HCT116 (cell line): ENCODE data around the gene RPL19. TPM values are rescaled to one million over a fixed set of nuclear protein-coding genes. Genes with fewer than 3 reads are reported as not detected.

Experiments used
- ATAC-seq: fragments of 200-7000 bp; cut with Tn5 transposase; 2 replicates; pipeline ENCODE4 v1.9.1; 2020; ENCODE audit warnings: mild to moderate bottlenecking, moderate library complexity
- BruUV-seq: library from RNA; stranded (reverse); fragments of 400-500 nt; replicated peaks from 2 replicates; lab custom pipeline; 2021; lab: Mats Ljungman, UMichigan
- CTCF ChIA-PET: fragments of 300-600 bp; sonication (Branson Sonifier 250); formaldehyde crosslinking; loops from one replicate; lab custom pipeline; 2021; ENCODE audit warnings: antibody characterized with exemption; lab: Charles Lee
- POLR2A ChIA-PET: fragments of 300-600, 350-600 bp; sonication (Branson Sonifier 250); formaldehyde crosslinking; loops from one replicate; lab custom pipeline; 2021; ENCODE audit warnings: antibody characterized with exemption; lab: Charles Lee
- RAD21 ChIA-PET, 2 experiments: fragments of 300-600 bp; sonication (Branson Sonifier 250); formaldehyde crosslinking; loops; one replicate each; lab custom pipeline; 2023; ENCODE audit warnings: low total read pairs in 2 of 2; ENCODE audit not compliant: uncharacterized antibody in 2 of 2, unreplicated experiment in 2 of 2, low non-redundant PET in 1 of 2; lab: Charles Lee
- DNase-seq: peaks from one replicate; pipeline ENCODE4 v3.0.0-alpha.2; 2010; ENCODE audit warnings: low read depth, low spot score
- H2AFZ ChIP-seq: fragments of 200-600 bp; shearing (Covaris generic), sonication (generic); 2 replicates; pipeline ENCODE4 v1.6.1; 2017; ENCODE audit warnings: low read depth, mixed run types, mixed read lengths, antibody characterized with exemption, low read length; ENCODE audit not compliant: poor library complexity, severe bottlenecking
- H3K27ac ChIP-seq: 2 replicates; pipeline ENCODE4 v1.5.1; 2012; ENCODE audit warnings: low read depth, low read length
- H3K27me3 ChIP-seq: fragments of 200-600 bp; sonication (generic); 2 replicates; pipeline ENCODE4 v1.6.1; 2016; ENCODE audit warnings: mixed run types, low read length, mixed read lengths; ENCODE audit not compliant: insufficient read depth
- H3K36me3 ChIP-seq, 2 experiments: fragments of 200-500 bp in 1 of 2; fragments of 200-600 bp in 1 of 2; sonication (Bioruptor generic) in 1 of 2; sonication (generic) in 1 of 2; 2 replicates each; pipeline versions ENCODE4 v1.5.1 to v1.6.1; 2014 to 2016; ENCODE audit warnings: low read length in 2 of 2, inconsistent platforms in 1 of 2, mixed read lengths in 1 of 2, mixed run types in 1 of 2; ENCODE audit not compliant: insufficient read depth in 2 of 2, control insufficient read depth in 1 of 2
- H3K4me1 ChIP-seq, 2 experiments: fragments of 200-600 bp in 1 of 2; sonication (generic) in 1 of 2; 2 replicates each; pipeline versions ENCODE4 v1.5.1 to v1.6.1; 2012 to 2017; ENCODE audit warnings: low read length in 2 of 2, inconsistent platforms in 1 of 2, mild to moderate bottlenecking in 1 of 2, mixed read lengths in 1 of 2, mixed run types in 1 of 2, moderate library complexity in 1 of 2; ENCODE audit not compliant: insufficient read depth in 2 of 2, control insufficient read depth in 1 of 2
- H3K4me2 ChIP-seq: fragments of 200-600 bp; sonication (generic); 2 replicates; pipeline ENCODE4 v1.6.1; 2017; ENCODE audit warnings: mixed run types, low read length, mixed read lengths
- H3K4me3 ChIP-seq, 2 experiments: fragments of 200-600 bp in 1 of 2; sonication (generic) in 1 of 2; replicated peaks in 1 of 2; 2 replicates each; pipeline ENCODE4 v1.5.1; 2011 to 2016; ENCODE audit warnings: low read length in 2 of 2, control low read depth in 1 of 2, low read depth in 1 of 2, mild to moderate bottlenecking in 1 of 2, mixed read lengths in 1 of 2, mixed run types in 1 of 2
- H3K79me2 ChIP-seq: fragments of 200-600 bp; sonication (generic); 2 replicates; pipeline ENCODE4 v1.6.1; 2017; ENCODE audit warnings: mild to moderate bottlenecking, mixed run types, low read length, moderate library complexity, mixed read lengths; ENCODE audit not compliant: insufficient read depth
- H3K9ac ChIP-seq: fragments of 200-600 bp; sonication (generic); 2 replicates; pipeline ENCODE4 v1.6.1; 2016; ENCODE audit warnings: low read length, mixed read lengths
- H3K9me2 ChIP-seq: fragments of 200-600 bp; sonication (generic), shearing (Covaris generic); 2 replicates; pipeline ENCODE4 v1.6.1; 2017; ENCODE audit warnings: mixed run types, mild to moderate bottlenecking, moderate library complexity; ENCODE audit not compliant: insufficient read depth
- H3K9me3 ChIP-seq, 2 experiments: fragments of 200-500 bp in 1 of 2; fragments of 200-600 bp in 1 of 2; sonication (Bioruptor generic) in 1 of 2; sonication (generic) in 1 of 2; 2 replicates each; pipeline ENCODE4 v1.6.1; 2014 to 2017; ENCODE audit warnings: low read length in 2 of 2, mixed read lengths in 2 of 2, inconsistent platforms in 1 of 2, low read depth in 1 of 2, mild to moderate bottlenecking in 1 of 2, mixed run types in 1 of 2, moderate library complexity in 1 of 2; ENCODE audit not compliant: control insufficient read depth in 1 of 2, insufficient read depth in 1 of 2
- H4K20me1 ChIP-seq: fragments of 200-600 bp; sonication (generic), shearing (Covaris generic); 2 replicates; pipeline ENCODE4 v1.6.1; 2017; ENCODE audit warnings: mixed run types, mild to moderate bottlenecking, moderate library complexity; ENCODE audit not compliant: insufficient read depth
- ATF3 ChIP-seq: IDR thresholded peaks from 2 replicates; pipeline ENCODE4 v1.6.1; 2012
- CEBPB ChIP-seq: IDR thresholded peaks from 2 replicates; pipeline ENCODE4 v1.6.1; 2012; ENCODE audit warnings: low read depth
- CTCF ChIP-seq, 3 experiments: fragments of 200-600 bp in 1 of 3; sonication (generic) in 1 of 3; IDR thresholded peaks in 2 of 3; conservative IDR thresholded peaks in 1 of 3; 2 replicates each; pipeline ENCODE4 v1.5.1; 2012 to 2017; ENCODE audit warnings: low read depth in 2 of 3, low read length in 2 of 3, antibody characterized with exemption in 1 of 3, borderline replicate concordance in 1 of 3, control low read depth in 1 of 3, mild to moderate bottlenecking in 1 of 3, mixed read lengths in 1 of 3, mixed run types in 1 of 3, moderate library complexity in 1 of 3; ENCODE audit not compliant: insufficient read depth in 1 of 3
- EGR1 ChIP-seq: IDR thresholded peaks from 2 replicates; pipeline ENCODE4 v1.6.1; 2012; ENCODE audit warnings: low read depth
- ELF1 ChIP-seq: IDR thresholded peaks from 2 replicates; pipeline ENCODE4 v1.6.1; 2012; ENCODE audit warnings: low read depth, borderline replicate concordance
- EZH2phosphoT487 ChIP-seq: fragments of 200-600 bp; IDR thresholded peaks from 2 replicates; pipeline ENCODE4 v1.6.1; 2018; ENCODE audit warnings: antibody characterized with exemption, borderline replicate concordance
- FOSL1 ChIP-seq: IDR thresholded peaks from 2 replicates; pipeline ENCODE4 v1.6.1; 2012; ENCODE audit warnings: low read depth
- JUND ChIP-seq: IDR thresholded peaks from 2 replicates; pipeline ENCODE4 v1.6.1; 2012
- POLR2AphosphoS5 ChIP-seq: IDR thresholded peaks from 2 replicates; pipeline ENCODE4 v1.6.1; 2011; ENCODE audit warnings: mild to moderate bottlenecking, low read depth, low read length, moderate library complexity
- RAD21 ChIP-seq: IDR thresholded peaks from 2 replicates; pipeline ENCODE4 v1.6.1; 2012; ENCODE audit warnings: low read depth, mild to moderate bottlenecking
- SRF ChIP-seq: IDR thresholded peaks from 2 replicates; pipeline ENCODE4 v1.6.1; 2012; ENCODE audit warnings: low read depth
- TCF7L2 ChIP-seq: IDR thresholded peaks from 2 replicates; pipeline ENCODE4 v1.7.0; 2011; ENCODE audit warnings: borderline replicate concordance, inconsistent platforms; ENCODE audit not compliant: insufficient read depth, insufficient read length; ENCODE audit errors: extremely low read depth
- YY1 ChIP-seq: IDR thresholded peaks from 2 replicates; pipeline ENCODE4 v1.6.1; 2011; ENCODE audit warnings: low read length, low read depth, moderate library complexity, mild to moderate bottlenecking; ENCODE audit not compliant: insufficient replicate concordance; ENCODE audit errors: extremely low read depth
- ZBTB33 ChIP-seq: IDR thresholded peaks from 2 replicates; pipeline ENCODE4 v1.6.1; 2011; ENCODE audit warnings: mild to moderate bottlenecking, low read length, moderate library complexity; ENCODE audit not compliant: insufficient replicate concordance; ENCODE audit errors: extremely low read depth
- ZFX ChIP-seq: fragments of 450-650 bp; IDR thresholded peaks from 2 replicates; pipeline ENCODE4 v1.6.1; 2017
- ZNF274 ChIP-seq: fragments of 200-500 bp; sonication (Bioruptor generic); IDR thresholded peaks from 2 replicates; pipeline ENCODE4 v1.6.1; 2014; ENCODE audit warnings: mild to moderate bottlenecking, low read depth, low read length, inconsistent platforms
- intact Hi-C: fragments of 100-400 bp; cut with micrococcal nuclease; formaldehyde crosslinking; loops from 2 replicates; pipeline ENCODE4 v1.10.0; 2022
- total RNA-seq: library from RNA; stranded (reverse); gene quantifications from one replicate; pipeline ENCODE4 v1.2.1, GENCODE V29; 2021; ENCODE audit not compliant: unreplicated experiment

Gene RPL19
- total RNA-seq, 1 experiment from 2014 or later, result 2,276 TPM

- ATAC-seq (no peak), DNase-seq (no peak)
- peaks cover 16 to 34% of the 10 kb centered on the region in 2 experiments for H3K4me1 ChIP-seq
- BruUV-seq, result no TSS peak
- intact Hi-C loops, result loop anchor here (5.0 to 10.0 kb wide), 2 partner anchors 316 to 413 kb away; no protein-coding TSS in a partner anchor
- no peaks in the 10 kb centered on the region for H3K79me2 ChIP-seq
- no peak overlapping the region for H3K4me3 ChIP-seq
- TF ChIP-seq ZNF274, result no peak
- no peak for TF ChIP-seq EZH2phosphoT487
- TF ChIP-seq JUND, result no peak
- no peak for TF ChIP-seq ZFX
- TF ChIP-seq YY1, result no peak
- no peak for TF ChIP-seq ELF1
- TF ChIP-seq POLR2AphosphoS5, result no peak
- TF ChIP-seq CTCF (IDR thresholded peaks at IDR 0.05 in 2 of 3, conservative IDR thresholded peaks at IDR 0.05 in 1 of 3; ENCODE audit: borderline replicate concordance in 1 of 3, insufficient read depth in 1 of 3, low read depth in 2 of 3, low read length in 2 of 3), result no peak
- TF ChIP-seq ZBTB33, result no peak
- TF ChIP-seq FOSL1, result no peak
- TF ChIP-seq SRF, result no peak
- TF ChIP-seq TCF7L2, result no peak
- TF ChIP-seq EGR1, result no peak
- TF ChIP-seq CEBPB, result no peak
- TF ChIP-seq ATF3, result no peak
- no peak for TF ChIP-seq RAD21
- ChIA-PET CTCF (interaction anchor here (1.2 to 6.1 kb wide), 6 partner anchors 9 to 414 kb away, joined by 3 to 105 read pairs (median 32); no protein-coding TSS in a partner anchor), RAD21 (interaction anchor here in 1 of 2 experiments (0.5 kb wide), 1 partner anchor 839 kb away, joined by 3 read pairs; no protein-coding TSS in a partner anchor), POLR2A (no interaction called here)
- H3K36me3 ChIP-seq, result peaks cover 13 to 14% of the 10 kb centered on the region in 2 experiments; a peak in 2 of 4 replicates
- H3K9ac ChIP-seq, result no peak overlapping the region
- no peaks in the 10 kb centered on the region for H3K9me2 ChIP-seq
- H3K9me3 ChIP-seq, result no peaks in the 10 kb centered on the region
- H3K27me3 ChIP-seq, result no peaks in the 10 kb centered on the region
- H2AFZ ChIP-seq, result no peak overlapping the region
- peaks cover under 1% of the 10 kb centered on the region; the same call in 1 of the 2 replicates for H4K20me1 ChIP-seq
- H3K4me2 ChIP-seq, result peak overlapping the region; percentile 21; the same call in 1 of the 2 replicates
- no peak overlapping the region for H3K27ac ChIP-seq
These were observed 8.8 kb downstream of the RPL19 start for GRCh38 chr17:39208893-39209292.
